SJSA1 (cell line): ENCODE measurements around the gene GPR21. TPM values are rescaled to one million over a fixed set of nuclear protein-coding genes. Genes with fewer than 3 reads are reported as not detected.
A peak's percentile ranks its signal among the peaks of the same experiment; 100 is the strongest.

Experiments used
- DNase-seq, 2 experiments: peaks; one replicate each; pipeline ENCODE4 v3.0.0-alpha.2; 2015 to 2020; ENCODE audit warnings: low spot score in 2 of 2, low read depth in 1 of 2
- H3K27ac ChIP-seq: fragments of 250-450 bp; sonication (Bioruptor Pico); 2 replicates; pipeline ENCODE4 v1.5.1; 2020; ENCODE audit warnings: mild to moderate bottlenecking, moderate library complexity
- H3K27me3 ChIP-seq: fragments of 250-450 bp; sonication (Bioruptor Pico); replicated peaks from 2 replicates; pipeline ENCODE4 v1.5.1; 2020; ENCODE audit warnings: mild to moderate bottlenecking, moderate library complexity
- H3K36me3 ChIP-seq: fragments of 250-450 bp; sonication (Bioruptor Pico); 2 replicates; pipeline ENCODE4 v1.5.1; 2020; ENCODE audit warnings: mild to moderate bottlenecking
- H3K4me1 ChIP-seq: fragments of 250-450 bp; sonication (Bioruptor Pico); replicated peaks from 2 replicates; pipeline ENCODE4 v1.6.1; 2021; ENCODE audit warnings: mild to moderate bottlenecking
- H3K4me3 ChIP-seq: fragments of 250-450 bp; sonication (Bioruptor Pico); 2 replicates; pipeline ENCODE4 v1.5.1; 2020; ENCODE audit warnings: mild to moderate bottlenecking
- H3K9me3 ChIP-seq: fragments of 250-450 bp; sonication (Bioruptor Pico); replicated peaks from 2 replicates; pipeline ENCODE4 v1.5.1; 2020; ENCODE audit warnings: mild to moderate bottlenecking
- total RNA-seq: library from RNA; depleted of rRNA; stranded (reverse); fragments of >200 nt; shearing (Covaris generic); gene quantifications from 2 replicates; pipeline ENCODE4 v1.2.3, GENCODE V29; 2014

Gene GPR21
- total RNA-seq, 1 experiment from 2014 or later = not detected

GRCh38 chr9:123062351-123063176, 29.1 kb downstream of the GPR21 start:
- peaks cover 72% of the 10 kb centered on the region for H3K4me1 ChIP-seq
- DNase-seq = no peak
- no peak overlapping the region for H3K4me3 ChIP-seq
- H3K27me3 ChIP-seq = no peaks in the 10 kb centered on the region
- H3K27ac ChIP-seq = peak overlapping the region; percentile 56
- H3K9me3 ChIP-seq = no peaks in the 10 kb centered on the region
- peaks cover 11% of the 10 kb centered on the region for H3K36me3 ChIP-seq

- peak overlapping the region; percentile 56; the same call in 1 of the 2 replicates for H3K27ac ChIP-seq
Measured at GRCh38 chr9:123063177-123063598, 29.7 kb downstream of the GPR21 start.

GRCh38 chr9:123063896-123064295, 30.4 kb downstream of the GPR21 start:
- Histone ChIP-seq H3K4me1 (peaks cover 79% of the 10 kb centered on the region), H3K4me3 (no peak overlapping the region), H3K36me3 (peaks cover 12% of the 10 kb centered on the region), H3K9me3 (no peaks in the 10 kb centered on the region), H3K27me3 (no peaks in the 10 kb centered on the region), H3K27ac (no peak overlapping the region)
- DNase-seq = no peak

More at GRCh38 chr9:123063177-123063598, 29.7 kb downstream of the GPR21 start:
- peaks cover 12% of the 10 kb centered on the region for H3K36me3 ChIP-seq
- H3K9me3 ChIP-seq = no peaks in the 10 kb centered on the region
- H3K4me1 ChIP-seq = peaks cover 77% of the 10 kb centered on the region
- H3K27me3 ChIP-seq = no peaks in the 10 kb centered on the region
- DNase-seq = peak in 1 of 2 experiments; percentile 78
- H3K4me3 ChIP-seq = no peak overlapping the region

- Histone ChIP-seq H3K27ac (no peak overlapping the region; the same call in 1 of the 2 replicates), H3K27me3 (no peaks in the 10 kb centered on the region), H3K36me3 (peaks cover 12% of the 10 kb centered on the region), H3K4me3 (no peak overlapping the region), H3K9me3 (no peaks in the 10 kb centered on the region), H3K4me1 (peaks cover 76% of the 10 kb centered on the region)
- DNase-seq = no peak
Measured at GRCh38 chr9:123064716-123065115, 31.2 kb downstream of the GPR21 start.

- Histone ChIP-seq H3K27me3 (no peaks in the 10 kb centered on the region), H3K4me3 (no peak overlapping the region), H3K27ac (no peak overlapping the region), H3K36me3 (peaks cover 12% of the 10 kb centered on the region), H3K4me1 (peaks cover 73% of the 10 kb centered on the region), H3K9me3 (no peaks in the 10 kb centered on the region)
- peak in 1 of 2 experiments; percentile 20 for DNase-seq
Measured at GRCh38 chr9:123065196-123065595, 31.7 kb downstream of the GPR21 start.

- Histone ChIP-seq H3K9me3 (no peaks in the 10 kb centered on the region), H3K36me3 (peaks cover 17% of the 10 kb centered on the region), H3K4me3 (no peak overlapping the region), H3K27ac (no peak overlapping the region), H3K27me3 (no peaks in the 10 kb centered on the region), H3K4me1 (peaks cover 54% of the 10 kb centered on the region)
- DNase-seq = no peak
Measured at GRCh38 chr9:123067136-123067535, 33.7 kb downstream of the GPR21 start.

- peak overlapping the region; percentile 60 for H3K27ac ChIP-seq
- no peaks in the 10 kb centered on the region for H3K9me3 ChIP-seq
- peaks cover 19% of the 10 kb centered on the region for H3K36me3 ChIP-seq
- DNase-seq = peak; percentile 52 to 82
- H3K27me3 ChIP-seq = no peaks in the 10 kb centered on the region
- H3K4me3 ChIP-seq = no peak overlapping the region
- H3K4me1 ChIP-seq = peaks cover 42% of the 10 kb centered on the region
Measured at GRCh38 chr9:123069010-123069481, 35.6 kb downstream of the GPR21 start.

- H3K4me1 ChIP-seq = peaks cover 33% of the 10 kb centered on the region
- DNase-seq = no peak
- peaks cover 25% of the 10 kb centered on the region for H3K36me3 ChIP-seq
- H3K4me3 ChIP-seq = no peak overlapping the region
- H3K27ac ChIP-seq = no peak overlapping the region
- no peaks in the 10 kb centered on the region for H3K9me3 ChIP-seq
- no peaks in the 10 kb centered on the region for H3K27me3 ChIP-seq
Measured at GRCh38 chr9:123070198-123070597, 36.7 kb downstream of the GPR21 start.

GRCh38 chr9:123072407-123072995, 39.0 kb downstream of the GPR21 start:
- Histone ChIP-seq H3K36me3 (peaks cover 21% of the 10 kb centered on the region), H3K4me3 (no peak overlapping the region), H3K9me3 (no peaks in the 10 kb centered on the region), H3K27me3 (no peaks in the 10 kb centered on the region), H3K27ac (no peak overlapping the region), H3K4me1 (peaks cover 26% of the 10 kb centered on the region)
- no peak for DNase-seq

- H3K27me3 ChIP-seq = no peaks in the 10 kb centered on the region
- no peak overlapping the region for H3K4me3 ChIP-seq
- H3K27ac ChIP-seq = peak overlapping the region; percentile 24; the same call in 1 of the 2 replicates
- peaks cover 22% of the 10 kb centered on the region for H3K36me3 ChIP-seq
- DNase-seq = no peak
- no peaks in the 10 kb centered on the region for H3K9me3 ChIP-seq
- peaks cover 18% of the 10 kb centered on the region for H3K4me1 ChIP-seq
Measured at GRCh38 chr9:123073441-123073840, 40.0 kb downstream of the GPR21 start.

GRCh38 chr9:123073991-123074422, 40.5 kb downstream of the GPR21 start:
- H3K36me3 ChIP-seq = peaks cover 25% of the 10 kb centered on the region
- H3K27ac ChIP-seq = peak overlapping the region; percentile 24; the same call in 1 of the 2 replicates
- H3K4me3 ChIP-seq = no peak overlapping the region
- no peaks in the 10 kb centered on the region for H3K27me3 ChIP-seq
- H3K9me3 ChIP-seq = no peaks in the 10 kb centered on the region
- H3K4me1 ChIP-seq = peaks cover 15% of the 10 kb centered on the region
- peak in 1 of 2 experiments; percentile 26 for DNase-seq

GRCh38 chr9:123074628-123075027, 41.2 kb downstream of the GPR21 start:
- Histone ChIP-seq H3K9me3 (no peaks in the 10 kb centered on the region), H3K4me1 (peaks cover 11% of the 10 kb centered on the region), H3K36me3 (peaks cover 25% of the 10 kb centered on the region), H3K27me3 (no peaks in the 10 kb centered on the region), H3K27ac (no peak overlapping the region; the same call in 1 of the 2 replicates), H3K4me3 (no peak overlapping the region)
- DNase-seq = no peak

GRCh38 chr9:123080444-123080843, 47.0 kb downstream of the GPR21 start:
- DNase-seq = no peak
- Histone ChIP-seq H3K27me3 (no peaks in the 10 kb centered on the region), H3K27ac (no peak overlapping the region), H3K4me3 (no peak overlapping the region), H3K4me1 (0 out of 2 replicates have a peak, but pooled peaks cover 4% of the 10 kb centered on the region), H3K9me3 (no peaks in the 10 kb centered on the region), H3K36me3 (peaks cover 37% of the 10 kb centered on the region)

- DNase-seq = peak in 1 of 2 experiments; percentile 63
- H3K27me3 ChIP-seq = no peaks in the 10 kb centered on the region
- H3K4me1 ChIP-seq = 0 out of 2 replicates have a peak, but pooled peaks cover 4% of the 10 kb centered on the region
- no peak overlapping the region for H3K4me3 ChIP-seq
- peaks cover 31% of the 10 kb centered on the region for H3K36me3 ChIP-seq
- no peak overlapping the region for H3K27ac ChIP-seq
- H3K9me3 ChIP-seq = no peaks in the 10 kb centered on the region
Measured at GRCh38 chr9:123081824-123082223, 48.4 kb downstream of the GPR21 start.
